CD14-positive monocyte (primary cell): ENCODE data around the gene DNAJC30. TPM values are rescaled to one million over a fixed set of nuclear protein-coding genes. Genes with fewer than 3 reads are reported as not detected.
A peak's percentile ranks its signal among the peaks of the same experiment; 100 is the strongest.

ENCODE experiments used
- DNase-seq, 3 donors: peaks; one replicate each; pipeline ENCODE4 v3.0.0-alpha.2; 2011 to 2022
- H2AFZ ChIP-seq: 2 replicates; pipeline ENCODE4 v1.6.0; 2012; ENCODE audit warnings: mild to moderate bottlenecking, low read depth, low read length, inconsistent platforms; ENCODE audit not compliant: insufficient read depth, poor library complexity, severe bottlenecking
- H3K27ac ChIP-seq, 2 donors: 1 replicate in 1 of 2; 2 replicates in 1 of 2; pipeline ENCODE4 v1.5.1; 2012 to 2013; ENCODE audit warnings: low read length in 2 of 2, control low read depth in 1 of 2, inconsistent platforms in 1 of 2, low read depth in 1 of 2, mild to moderate bottlenecking in 1 of 2
- H3K27me3 ChIP-seq, 2 donors: one replicate each; pipeline versions ENCODE4 v1.6.0 to v1.6.1; 2011 to 2013; ENCODE audit warnings: low read length in 2 of 2; ENCODE audit not compliant: control insufficient read depth in 2 of 2, insufficient read depth in 2 of 2
- H3K36me3 ChIP-seq, 2 donors: replicated peaks in 1 of 2; 1 replicate in 1 of 2; 2 replicates in 1 of 2; pipeline versions ENCODE4 v1.5.1 to v1.6.1; 2012 to 2013; ENCODE audit warnings: low read length in 2 of 2, control low read depth in 1 of 2, inconsistent platforms in 1 of 2, mild to moderate bottlenecking in 1 of 2; ENCODE audit not compliant: insufficient read depth in 2 of 2, control insufficient read depth in 1 of 2
- H3K4me1 ChIP-seq, 2 donors: 1 replicate in 1 of 2; 2 replicates in 1 of 2; pipeline versions ENCODE4 v1.5.1 to v1.6.1; 2012 to 2013; ENCODE audit warnings: low read length in 2 of 2, control low read depth in 1 of 2, inconsistent platforms in 1 of 2, mild to moderate bottlenecking in 1 of 2, moderate library complexity in 1 of 2; ENCODE audit not compliant: insufficient read depth in 2 of 2, control insufficient read depth in 1 of 2
- H3K4me2 ChIP-seq: replicated peaks from 2 replicates; pipeline ENCODE3; 2012; ENCODE audit warnings: low read length, moderate library complexity, mild to moderate bottlenecking; ENCODE audit not compliant: poor library complexity, severe bottlenecking; ENCODE audit errors: extremely low read depth
- H3K4me3 ChIP-seq, 3 experiments: fragments of 200-600 bp in 1 of 3; sonication (generic) in 1 of 3; replicated peaks in 1 of 3; 1 replicate in 2 of 3; 2 replicates in 1 of 3; pipeline ENCODE4 v1.5.1; 2011 to 2013; ENCODE audit warnings: low read length in 3 of 3, mild to moderate bottlenecking in 3 of 3, control low read depth in 2 of 3, low read depth in 2 of 3, inconsistent platforms in 1 of 3, moderate library complexity in 1 of 3
- H3K79me2 ChIP-seq: 2 replicates; pipeline ENCODE4 v1.6.0; 2012; ENCODE audit warnings: mild to moderate bottlenecking, control low read depth, inconsistent platforms, low read length, moderate library complexity; ENCODE audit not compliant: insufficient read depth
- H3K9ac ChIP-seq: 2 replicates; pipeline ENCODE4 v1.6.0; 2017; ENCODE audit warnings: low read length, mild to moderate bottlenecking; ENCODE audit not compliant: insufficient read depth, poor library complexity, severe bottlenecking
- H3K9me3 ChIP-seq, 2 donors: replicated peaks in 1 of 2; 1 replicate in 1 of 2; 2 replicates in 1 of 2; pipeline versions ENCODE4 v1.5.1 to v1.6.1; 2012 to 2013; ENCODE audit warnings: low read length in 2 of 2, control low read depth in 1 of 2; ENCODE audit not compliant: control insufficient read depth in 1 of 2, insufficient read depth in 1 of 2
- H4K20me1 ChIP-seq: 2 replicates; pipeline ENCODE4 v1.6.0; 2012; ENCODE audit warnings: mild to moderate bottlenecking, low read length, control low read depth, moderate library complexity; ENCODE audit not compliant: insufficient read depth
- H3K27ac Mint-ChIP-seq, 7 donors: one replicate each; pipeline ENCODE4 v1.8.0; 2020; ENCODE audit warnings: mild to moderate bottlenecking in 7 of 7, mixed read lengths in 7 of 7, moderate library complexity in 6 of 7, inconsistent platforms in 2 of 7
- H3K27me3 Mint-ChIP-seq, 3 donors: one replicate each; pipeline ENCODE4 v1.8.0; 2021 to 2022; ENCODE audit warnings: low read depth in 3 of 3, mild to moderate bottlenecking in 3 of 3, mixed read lengths in 3 of 3, moderate library complexity in 3 of 3, inconsistent platforms in 1 of 3
- H3K36me3 Mint-ChIP-seq, 2 donors: one replicate each; pipeline ENCODE4 v1.8.0; 2020; ENCODE audit warnings: mixed read lengths in 2 of 2, inconsistent platforms in 1 of 2, mild to moderate bottlenecking in 1 of 2
- H3K4me1 Mint-ChIP-seq: one replicate; pipeline ENCODE4 v1.8.0; 2020; ENCODE audit warnings: mild to moderate bottlenecking, mixed read lengths
- H3K4me3 Mint-ChIP-seq, 2 donors: one replicate each; pipeline ENCODE4 v1.8.0; 2020; ENCODE audit warnings: mild to moderate bottlenecking in 2 of 2, mixed read lengths in 2 of 2, moderate library complexity in 1 of 2
- H3K9me3 Mint-ChIP-seq, 7 donors: one replicate each; pipeline ENCODE4 v1.8.0; 2020 to 2022; ENCODE audit warnings: mixed read lengths in 7 of 7, mild to moderate bottlenecking in 6 of 7, moderate library complexity in 6 of 7, inconsistent platforms in 2 of 7
- CTCF ChIP-seq: fragments of 200-600 bp; IDR thresholded peaks from one replicate; pipeline ENCODE4 v1.8.0; 2022; ENCODE audit warnings: antibody characterized with exemption, mild to moderate bottlenecking
- WGBS: methylation state at CpG from one replicate; pipeline ENCODE4 v1.1.5; 2013; ENCODE audit warnings: missing lambda C conversion rate; ENCODE audit not compliant: insufficient coverage; 5-methylcytosine and 5-hydroxymethylcytosine counted together
- intact Hi-C, 2 donors: fragments of 100-400 bp; cut with micrococcal nuclease; formaldehyde crosslinking; loops; one replicate each; pipeline versions ENCODE4 v1.15.0 to v1.15.1; 2023
- polyA plus RNA-seq, 3 donors: library from polyadenylated mRNA; depleted of rRNA in 1 of 3; unstranded in 2 of 3; stranded (reverse) in 1 of 3; fragments of 300-500 nt in 2 of 3; fragments of >200 nt in 1 of 3; fragmentation: Illumina TruSeq in 2 of 3; gene quantifications; 1 replicate in 2 of 3; 2 replicates in 1 of 3; pipeline ENCODE4 v1.2.3, GENCODE V29; 2012 to 2021
- small RNA-seq: library from RNA; depleted of rRNA; stranded (forward); fragments of <200 nt; gene quantifications from one replicate; pipeline ENCODE3, GENCODE V24; 2012; ENCODE audit warnings: low read depth; ENCODE audit not compliant: insufficient read length

DNAJC30 gene
- polyA plus RNA-seq, 3 donors: 2.4 to 5.2 (median 3.2) TPM

GRCh38 chr7:73633323-73633722, 49.9 kb downstream of the DNAJC30 start:
- no peaks in the 10 kb centered on the region for H4K20me1 ChIP-seq
- intact Hi-C loops: no loop called here
- H3K4me1 ChIP-seq: peaks cover 11 to 13% of the 10 kb centered on the region in 2 donors
- no peak overlapping the region for H3K9ac ChIP-seq
- H3K4me2 ChIP-seq: no peak overlapping the region
- no peaks in the 10 kb centered on the region for H3K36me3 ChIP-seq
- H3K4me3 Mint-ChIP-seq: peak overlapping the region in 1 of 2 donors; percentile 76
- H3K4me1 Mint-ChIP-seq: peaks cover 12% of the 10 kb centered on the region
- WGBS: 90% methylated on average over 6 of the region's 7 CpGs
- TF ChIP-seq CTCF: no peak
- H3K79me2 ChIP-seq: no peaks in the 10 kb centered on the region
- no peak overlapping the region for H3K27ac ChIP-seq
- no peaks in the 10 kb centered on the region for H3K36me3 Mint-ChIP-seq
- H3K9me3 Mint-ChIP-seq: peaks cover 0 to 4% (median 1%) of the 10 kb centered on the region in 7 donors
- peaks cover 26 to 58% (median 57%) of the 10 kb centered on the region in 3 donors for H3K27me3 Mint-ChIP-seq
- no peak overlapping the region for H2AFZ ChIP-seq
- no peak overlapping the region for H3K4me3 ChIP-seq
- peak overlapping the region in 1 of 7 donors; percentile 5 for H3K27ac Mint-ChIP-seq
- DNase-seq: no peak
- peaks cover 3 to 20% of the 10 kb centered on the region in 2 donors for H3K27me3 ChIP-seq
- no peaks in the 10 kb centered on the region for H3K9me3 ChIP-seq

- DNase-seq: no peak
Measured at GRCh38 chr7:73631558-73631957, 51.7 kb downstream of the DNAJC30 start.

More at GRCh38 chr7:73631558-73631957, 51.7 kb downstream of the DNAJC30 start:
- no peaks in the 10 kb centered on the region for H4K20me1 ChIP-seq
- Mint-ChIP-seq H3K9me3 (peaks cover 0 to 2% (median 1%) of the 10 kb centered on the region in 7 donors), H3K4me3 (peak overlapping the region in 1 of 2 donors; percentile 50), H3K27me3 (peaks cover 39 to 71% (median 69%) of the 10 kb centered on the region in 3 donors), H3K27ac (no peak overlapping the region), H3K36me3 (no peaks in the 10 kb centered on the region), H3K4me1 (peaks cover 10% of the 10 kb centered on the region)
- H3K9ac ChIP-seq: no peak overlapping the region
- no peak overlapping the region for H3K4me2 ChIP-seq
- intact Hi-C loops: no loop called here
- H3K79me2 ChIP-seq: no peaks in the 10 kb centered on the region
- no peak overlapping the region for H2AFZ ChIP-seq
- peaks cover 11 to 35% of the 10 kb centered on the region in 2 donors for H3K27me3 ChIP-seq
- no peak overlapping the region for H3K27ac ChIP-seq
- 10% methylated on average over 1 of the region's 1 CpG for WGBS
- peaks cover 10% of the 10 kb centered on the region in 2 donors for H3K4me1 ChIP-seq
- H3K4me3 ChIP-seq: no peak overlapping the region
- no peaks in the 10 kb centered on the region for H3K36me3 ChIP-seq
- H3K9me3 ChIP-seq: no peaks in the 10 kb centered on the region
- TF ChIP-seq CTCF: no peak

Small RNA genes within 50 kb of the gene (small RNA-seq; reads per million reads assigned to genes)
- gene MIR4284: not detected
- gene RN7SL265P: not detected

Other genes with a start within 250 kb of the DNAJC30 start
- gene FZD9, start 249.7 kb downstream of the DNAJC30 start, polyA plus RNA-seq: under 1 TPM in 2 of 3 donors, not detected in 1; 0.07 to 0.11 TPM
- gene BAZ1B, start 161.2 kb downstream of the DNAJC30 start, polyA plus RNA-seq: 10 to 100 TPM in 1 of 3 donors, 1 to 10 TPM in 2; 2.5 to 12.1 (median 5.0) TPM
- gene BCL7B, start 125.8 kb downstream of the DNAJC30 start, polyA plus RNA-seq: 10 to 100 TPM; 53.5 to 73.8 (median 68.7) TPM
- 10 to 100 TPM; 10.4 to 40.1 (median 26.2) TPM for gene TBL2, start 104.9 kb downstream of the DNAJC30 start, polyA plus RNA-seq
- under 1 TPM in 2 of 3 donors, not detected in 1; 0.15 to 0.24 TPM for gene MLXIPL, start 58.9 kb downstream of the DNAJC30 start, polyA plus RNA-seq
- gene VPS37D, start 15.6 kb downstream of the DNAJC30 start, polyA plus RNA-seq: not detected
- 10 to 100 TPM; 44.5 to 51.9 (median 51.1) TPM for gene BUD23, start 144 bp upstream of the DNAJC30 start, polyA plus RNA-seq
- gene STX1A, start 36.2 kb upstream of the DNAJC30 start, polyA plus RNA-seq: 1 to 10 TPM in 1 of 3 donors, under 1 TPM in 2; 0.27 to 2.7 (median 0.37) TPM
- gene ABHD11, start 55.3 kb upstream of the DNAJC30 start, polyA plus RNA-seq: 10 to 100 TPM; 20.3 to 23.5 (median 22.1) TPM
- gene CLDN3, start 86.8 kb upstream of the DNAJC30 start, polyA plus RNA-seq: not detected
- under 1 TPM in 1 of 3 donors, not detected in 2; 0.01 TPM for gene CLDN4, start 147.5 kb upstream of the DNAJC30 start, polyA plus RNA-seq
- 1 to 10 TPM; 1.1 to 2.1 (median 1.2) TPM for gene METTL27, start 159.1 kb upstream of the DNAJC30 start, polyA plus RNA-seq
- not detected for gene TMEM270, start 177.7 kb upstream of the DNAJC30 start, polyA plus RNA-seq